GM19324 (cell line): ENCODE results near the gene BORCS6.

Source experiments
- ATAC-seq: cut with Tn5 transposase; IDR thresholded peaks from one replicate; pipeline ENCODE4 v1.9.1; 2021; ENCODE audit warnings: mild to moderate bottlenecking, moderate library complexity; ENCODE audit not compliant: unreplicated experiment, low FRiP score

Gene BORCS6

DNA sequence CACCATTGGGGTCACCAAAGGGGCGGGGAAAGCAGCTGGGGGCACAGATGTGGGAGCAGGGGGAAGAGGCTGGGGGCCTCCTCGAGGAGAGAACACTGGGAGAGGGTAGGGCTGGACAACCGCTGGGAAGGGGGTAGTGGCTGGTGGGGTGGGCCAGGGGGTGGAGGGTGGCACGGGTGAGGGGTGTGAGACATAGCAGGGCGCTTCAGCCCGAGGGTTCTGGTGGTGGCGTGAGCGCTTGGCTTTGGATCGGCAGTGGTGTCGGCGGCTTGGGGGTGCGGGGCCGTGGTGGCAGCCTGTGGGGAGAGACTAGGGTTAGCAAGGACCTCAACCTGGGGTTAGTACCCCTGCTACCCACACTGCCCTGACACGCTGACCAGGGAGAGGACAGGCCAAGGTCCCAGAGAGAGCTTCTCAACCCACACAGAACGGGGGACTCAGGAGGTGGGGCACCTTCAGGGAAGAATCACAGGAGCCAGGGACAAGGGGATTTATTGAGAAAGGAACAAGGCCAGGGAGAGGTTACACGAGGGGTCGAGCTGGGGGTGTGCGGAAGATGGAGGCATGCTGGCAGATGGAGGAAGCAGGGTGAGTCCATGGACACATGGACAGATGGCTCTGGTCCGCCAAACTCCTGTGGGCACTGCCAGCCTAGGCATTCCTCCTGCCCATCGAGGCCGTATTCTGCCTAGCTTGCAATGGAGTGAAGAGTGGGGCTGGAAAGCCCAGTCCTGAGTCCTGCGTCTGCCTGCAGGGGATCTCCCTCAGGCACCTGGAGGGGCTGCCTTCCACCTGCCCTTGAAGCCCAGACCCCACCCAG lies 46.2 kb downstream of the BORCS6 start:
- ATAC-seq: no peak

DNA sequence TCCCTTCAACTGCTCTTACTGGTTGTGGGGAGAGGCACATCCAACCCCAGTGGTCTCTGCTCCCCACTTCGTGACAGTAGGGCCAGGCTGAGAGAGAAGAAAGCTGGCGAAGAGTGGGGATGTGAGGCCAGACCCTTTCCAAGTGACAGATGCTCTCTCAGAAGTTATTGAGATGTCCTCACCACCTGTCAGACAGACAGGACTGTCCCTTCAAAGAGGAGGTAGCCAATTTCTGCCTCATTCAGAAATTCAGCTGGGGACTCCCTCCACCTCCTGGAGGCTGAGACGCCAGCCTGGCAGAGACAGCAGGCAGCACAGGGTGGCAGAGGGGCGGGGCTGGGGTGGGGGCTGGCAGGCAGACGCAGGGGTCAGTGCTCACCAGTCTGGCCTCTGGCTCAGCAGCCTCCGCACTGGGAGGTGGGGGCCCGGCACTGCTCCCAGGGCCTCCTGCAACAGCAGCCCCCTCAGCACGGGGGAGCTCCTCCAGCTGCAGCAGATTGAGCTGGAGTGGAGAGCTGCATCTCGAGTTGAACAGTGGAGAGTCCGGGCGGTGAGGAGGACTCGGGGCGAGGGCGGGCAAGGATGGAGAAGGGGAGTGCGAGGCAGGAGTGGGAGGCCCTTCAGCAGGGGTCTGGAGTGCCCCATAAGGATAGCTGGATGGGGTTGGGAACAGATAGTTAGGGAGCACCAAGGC lies 46.9 kb downstream of the BORCS6 start:
- ATAC-seq: no peak

DNA sequence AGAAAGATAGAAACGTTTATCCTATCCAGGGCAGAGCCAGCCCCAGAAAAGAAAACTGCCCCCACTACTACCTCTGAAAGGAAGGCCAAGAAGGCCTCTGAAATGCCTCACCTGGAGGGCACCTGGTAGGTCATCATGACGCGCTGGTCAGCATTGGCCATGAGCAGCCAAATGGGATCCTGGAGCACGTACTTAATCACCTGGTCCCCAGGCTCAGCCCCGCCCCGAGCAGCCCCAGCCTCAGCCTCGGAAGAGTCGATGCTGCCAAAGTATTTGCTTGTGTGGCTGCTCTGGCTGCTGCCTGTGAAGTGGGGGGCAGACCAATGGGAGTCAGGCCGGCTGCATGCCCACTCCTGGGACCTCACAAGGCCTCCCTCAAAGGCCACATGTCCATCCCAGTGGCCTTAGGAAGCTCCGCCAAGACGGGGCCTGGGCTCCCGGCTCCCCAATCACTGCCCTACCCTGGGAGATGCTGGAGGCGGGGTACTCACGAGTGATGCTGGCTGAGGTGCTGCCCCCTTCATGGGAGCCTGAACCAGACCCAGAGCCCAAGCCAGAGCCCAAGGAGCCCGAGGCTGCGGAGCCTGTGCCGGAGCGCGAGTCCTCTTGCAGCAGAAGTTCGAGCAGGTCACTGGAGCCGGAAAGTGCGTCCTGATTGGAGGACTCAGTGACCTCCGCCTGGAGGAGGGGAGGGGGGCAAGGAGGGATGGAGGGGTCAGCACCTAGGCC lies 47.7 kb downstream of the BORCS6 start:
- no peak for ATAC-seq

DNA sequence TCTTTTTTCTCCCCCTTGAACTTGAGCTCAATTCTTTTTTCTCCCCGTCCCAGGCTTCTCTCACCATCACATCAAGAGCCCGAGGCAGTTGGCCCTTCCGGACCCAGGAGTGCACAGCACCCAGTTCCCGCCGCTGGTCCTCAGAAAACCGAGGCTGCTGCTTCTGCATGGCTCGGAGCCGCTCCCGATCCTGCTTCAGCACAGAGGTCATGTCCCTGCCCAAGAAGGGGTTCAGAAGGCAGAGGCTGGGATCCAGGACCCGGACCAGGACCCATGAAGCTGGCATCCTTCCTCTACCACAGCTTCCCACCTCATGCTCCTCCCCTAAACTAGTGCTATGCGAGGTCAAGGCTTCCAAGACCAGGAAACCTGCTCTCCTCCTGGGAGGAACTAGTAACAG lies 48.2 kb downstream of the BORCS6 start:
- no peak for ATAC-seq

DNA sequence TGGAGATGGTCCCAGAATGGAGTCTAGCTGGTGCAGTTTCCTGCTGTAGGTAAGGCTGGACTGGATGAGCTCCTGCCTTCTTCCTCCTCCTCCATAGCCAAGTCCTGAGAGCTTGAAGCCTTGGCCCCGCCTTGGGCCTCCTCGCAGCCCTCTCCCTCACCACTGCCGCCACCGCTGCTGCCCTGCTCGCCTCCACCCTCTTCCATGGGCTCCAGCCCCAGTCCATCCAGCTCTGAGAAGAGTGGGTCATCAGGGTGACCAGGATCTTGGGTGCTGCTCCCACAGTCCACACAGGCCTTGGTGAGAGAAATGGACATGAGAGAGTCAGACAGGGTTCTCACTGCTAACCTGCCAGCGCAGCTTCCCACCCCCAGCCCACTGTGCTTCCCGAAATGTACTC lies 48.9 kb downstream of the BORCS6 start:
- no peak for ATAC-seq

DNA sequence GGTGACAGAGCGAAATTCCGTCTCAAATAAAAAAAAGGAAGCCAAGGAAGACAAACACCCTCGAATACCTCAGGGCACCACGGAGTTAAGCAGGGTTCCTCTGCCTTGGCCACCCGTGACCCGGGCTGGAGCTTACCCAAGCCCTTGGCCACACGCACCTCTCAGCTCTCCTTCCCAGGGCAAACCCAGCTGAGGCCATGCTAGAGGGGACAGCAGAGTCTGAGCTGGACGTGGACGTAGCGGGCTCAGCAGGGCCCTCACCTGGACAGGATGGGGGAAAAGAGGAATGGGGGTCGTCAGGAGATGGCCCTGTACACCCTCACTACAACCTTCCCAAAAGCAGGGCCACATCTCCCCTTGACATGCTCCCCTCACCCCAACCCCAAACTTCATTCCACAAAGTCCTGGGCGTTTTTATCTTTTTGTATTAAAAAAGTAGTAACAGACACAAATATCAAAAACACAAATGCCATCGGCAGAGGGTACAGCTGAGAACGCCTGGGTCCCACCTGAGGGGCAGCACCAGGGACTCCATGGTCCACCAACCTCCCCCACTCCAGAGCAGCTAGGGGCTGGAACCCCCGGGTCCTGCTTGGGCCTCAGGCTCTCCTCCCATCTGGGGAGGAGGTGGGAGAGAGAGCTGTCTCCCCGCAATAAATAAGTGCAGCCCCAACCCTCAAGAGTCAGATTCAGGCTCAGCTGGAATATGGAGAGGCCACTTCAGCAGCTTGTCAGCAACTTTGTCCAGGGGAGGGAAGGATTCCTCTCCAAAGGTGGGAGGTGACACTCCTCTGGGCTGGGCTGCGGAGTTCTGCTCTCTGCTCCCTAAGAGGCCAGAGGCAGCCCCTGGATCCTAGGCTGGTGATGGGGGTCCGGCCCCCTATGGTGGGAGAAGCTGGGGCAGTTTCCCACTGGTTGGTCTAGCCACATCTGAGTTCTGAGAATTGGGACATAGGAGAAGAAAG lies 49.6 kb downstream of the BORCS6 start:
- ATAC-seq: no peak

DNA sequence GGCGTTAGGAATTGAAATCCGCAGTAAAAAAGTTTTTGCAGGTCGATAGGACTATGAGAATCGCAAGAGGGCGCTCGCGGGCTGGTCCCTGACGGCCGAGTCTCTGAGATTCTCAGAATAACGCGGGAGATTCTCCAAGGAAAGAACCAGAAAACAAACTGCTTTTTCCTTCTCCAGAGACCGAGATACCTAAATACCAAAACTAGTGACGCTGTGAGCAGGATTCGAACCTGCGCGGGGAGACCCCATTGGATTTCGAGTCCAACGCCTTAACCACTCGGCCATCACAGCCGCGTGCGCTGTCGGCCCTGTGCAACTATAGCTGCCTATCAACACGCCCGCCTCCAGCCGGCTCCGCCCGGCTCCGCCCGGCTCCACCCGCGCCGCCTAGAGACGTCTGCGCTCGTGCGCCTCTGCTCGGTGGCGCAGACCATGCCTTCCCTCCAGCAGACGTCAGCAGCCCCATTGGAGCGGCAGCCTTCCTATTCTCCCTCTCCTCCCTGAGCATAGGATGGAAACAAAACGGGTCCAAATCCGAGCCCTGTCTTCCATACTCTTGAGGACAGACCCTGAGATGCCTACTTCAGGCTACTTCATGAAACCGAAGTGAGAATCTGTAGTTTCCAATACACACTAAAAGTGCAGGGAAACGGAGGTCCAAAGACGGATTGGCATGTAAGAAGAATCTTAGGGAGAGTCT lies 51.2 kb downstream of the BORCS6 start:
- ATAC-seq: peak; percentile 91

DNA sequence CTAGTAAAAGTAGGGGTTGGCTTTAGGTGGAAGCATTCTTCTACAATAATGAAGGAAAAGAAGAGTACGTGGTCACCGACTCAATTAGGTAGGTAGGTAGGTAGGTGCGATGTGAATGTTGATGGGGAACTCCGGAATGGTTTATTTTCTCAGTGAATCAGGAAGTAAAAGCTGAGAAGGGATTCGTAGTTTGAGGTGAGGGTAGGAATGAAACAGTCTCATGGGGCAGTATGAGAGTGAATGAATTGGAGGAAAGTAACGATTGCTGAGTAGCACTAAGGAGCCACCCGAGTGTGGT lies 51.7 kb downstream of the BORCS6 start:
- ATAC-seq: peak; percentile 1
